Left forelimb (tissue), 1 donor: ENCODE results near the gene U2SURP.

Experiments used
- DNase-seq: peaks from one replicate; pipeline ENCODE4 v3.0.0-alpha.2; 2018; ENCODE audit warnings: low spot score

The U2SURP gene

GRCh38 chr3:143001369-143002082 is at the start of gene U2SURP:
Gene U2SURP, plus strand, starts transcription at chr3:143001570. Its CDS starts 59 bp downstream, at chr3:143001629.
- DNase-seq = peak; percentile 94

- no peak for DNase-seq
Observed at GRCh38 chr3:142951794-142952193, 49.6 kb upstream of the U2SURP start.

- DNase-seq = no peak
Observed at GRCh38 chr3:142952272-142953193, 48.8 kb upstream of the U2SURP start.

GRCh38 chr3:142953443-142953842 is 47.9 kb upstream of the U2SURP start:
- no peak for DNase-seq

- no peak for DNase-seq
Observed at GRCh38 chr3:142958707-142959106, 42.7 kb upstream of the U2SURP start.

GRCh38 chr3:142960322-142960850 is 41.0 kb upstream of the U2SURP start:
- no peak for DNase-seq

GRCh38 chr3:142961539-142961938 is 39.8 kb upstream of the U2SURP start:
- DNase-seq = no peak

- DNase-seq = no peak
Observed at GRCh38 chr3:142962175-142962519, 39.2 kb upstream of the U2SURP start.

GRCh38 chr3:142962520-142963233 is 38.7 kb upstream of the U2SURP start:
- no peak for DNase-seq

- no peak for DNase-seq
Observed at GRCh38 chr3:142963234-142963515, 38.2 kb upstream of the U2SURP start.

GRCh38 chr3:142963516-142964448 is 37.6 kb upstream of the U2SURP start, which contains the start of gene PAQR9:
Gene PAQR9, minus strand, starts transcription at chr3:142963674. Its CDS starts 338 bp downstream, at chr3:142963336.
- no peak for DNase-seq

GRCh38 chr3:142965581-142965980 is 35.8 kb upstream of the U2SURP start:
- no peak for DNase-seq

GRCh38 chr3:142966808-142967207 is 34.6 kb upstream of the U2SURP start:
- no peak for DNase-seq

GRCh38 chr3:142968319-142969025 is 32.9 kb upstream of the U2SURP start:
- no peak for DNase-seq

- DNase-seq = no peak
Observed at GRCh38 chr3:142971431-142971830, 29.9 kb upstream of the U2SURP start.

- DNase-seq = no peak
Observed at GRCh38 chr3:142972092-142972753, 29.1 kb upstream of the U2SURP start.

GRCh38 chr3:142973217-142974009 is 28.0 kb upstream of the U2SURP start:
- DNase-seq = no peak

- DNase-seq = no peak
Observed at GRCh38 chr3:142975316-142975995, 25.9 kb upstream of the U2SURP start.
